ENCODE data around the gene EPHB3.

EPHB3 gene

GRCh38 chr3:184561913-184562877 lies 610 bp downstream of the EPHB3 start:
- H4K91ac ChIP-seq (ENCODE audit: low read depth, low read length, poor library complexity): no peak overlapping the region
- H3K4ac ChIP-seq (ENCODE audit: low read length): no peak overlapping the region
- peaks cover 35 to 42% of the 10 kb centered on the region in 2 donors for H3K4me1 ChIP-seq (ENCODE audit: control insufficient read depth in 2 of 2, insufficient read depth in 1 of 2, low read depth in 1 of 2, low read length in 2 of 2)
- H3K36me3 ChIP-seq (replicated peaks in 1 of 2; ENCODE audit: control insufficient read depth in 2 of 2, insufficient read depth in 2 of 2, low read length in 2 of 2): no peaks in the 10 kb centered on the region
- no peaks in the 10 kb centered on the region for H3K9me3 ChIP-seq (replicated peaks in 1 of 2; ENCODE audit: control insufficient read depth in 2 of 2, insufficient read depth in 1 of 2, low read depth in 1 of 2, low read length in 2 of 2)
- peaks cover 4% of the 10 kb centered on the region for H3K79me1 ChIP-seq (ENCODE audit: low read depth, low read length)
- WGBS, 2 donors (ENCODE audit: extremely low coverage in 2 of 2, insufficient read length in 2 of 2, insufficient replicate concordance in 1 of 2): no CpG with 5 or more reads among the region's 109 CpGs
- H2BK15ac ChIP-seq (ENCODE audit: low read length): no peak overlapping the region
- H3K9ac ChIP-seq (ENCODE audit: low read depth, low read length, poor library complexity): peak overlapping the region; percentile 80
- H4K8ac ChIP-seq (ENCODE audit: low read depth, low read length): no peak overlapping the region
- no peak overlapping the region for H2BK12ac ChIP-seq (ENCODE audit: low read length)
- H3K23ac ChIP-seq (ENCODE audit: low read depth, low read length, poor library complexity): peak overlapping the region; percentile 59
- peak overlapping the region; percentile 76 for H3K4me2 ChIP-seq (ENCODE audit: insufficient read depth, low read length, poor library complexity, severe bottlenecking)
- peak overlapping the region; percentile 72 for H2AFZ ChIP-seq (ENCODE audit: low read length)
- peak overlapping the region; percentile 48 for H2AK5ac ChIP-seq (ENCODE audit: low read depth, low read length)
- H2BK5ac ChIP-seq (ENCODE audit: low read length): no peak overlapping the region
- H3K18ac ChIP-seq (ENCODE audit: low read length): peak overlapping the region; percentile 86
- peak overlapping the region; percentile 64 to 80 for H3K4me3 ChIP-seq (ENCODE audit: low read length in 2 of 2)
- no peak overlapping the region for H2BK120ac ChIP-seq (ENCODE audit: low read depth, low read length)
- H3K27ac ChIP-seq (replicated peaks; ENCODE audit: low read length): no peak overlapping the region
- no peak overlapping the region for H3K14ac ChIP-seq (ENCODE audit: low read length)
- DNase-seq (ENCODE audit: low spot score): no peak
- H3K27me3 ChIP-seq (ENCODE audit: control insufficient read depth in 3 of 3, insufficient read depth in 3 of 3, low read depth in 1 of 3, low read length in 3 of 3): peaks cover 4 to 52% (median 36%) of the 10 kb centered on the region in 3 experiments

DNA sequence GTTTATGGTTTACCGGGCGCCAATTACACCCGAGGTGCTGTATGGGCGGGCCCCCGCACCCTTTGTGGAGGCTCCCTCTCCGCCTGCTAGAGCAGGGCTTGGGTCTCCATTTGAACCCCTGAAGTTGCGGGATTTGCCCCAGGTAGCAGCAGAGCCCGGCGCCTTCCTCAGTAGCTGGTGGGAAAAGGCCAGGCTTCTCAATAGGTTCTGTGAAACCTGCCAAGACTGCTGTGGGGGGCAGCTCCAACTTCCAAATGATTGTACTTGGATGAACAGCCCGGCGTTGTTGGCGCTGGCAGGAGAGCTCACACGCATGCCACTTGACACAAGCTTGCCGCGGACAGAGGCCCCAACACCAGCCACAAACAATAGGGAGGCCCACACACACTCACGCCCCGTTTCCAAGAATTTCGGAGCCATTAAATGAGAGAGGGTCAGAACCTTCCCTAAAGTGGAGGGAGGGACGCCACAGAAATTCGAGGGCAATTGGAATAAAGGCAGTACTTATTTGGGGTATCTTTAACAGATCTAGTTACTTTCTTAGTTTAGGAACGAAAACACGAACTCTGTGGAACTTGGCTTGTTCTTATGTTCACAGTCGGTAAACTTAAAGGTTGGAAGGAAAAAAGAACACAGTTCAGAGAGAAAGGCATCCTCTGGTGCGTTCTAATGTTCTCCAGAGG lies 1.4 kb downstream of the EPHB3 start:
- no peak overlapping the region for H4K8ac ChIP-seq (ENCODE audit: low read depth, low read length)
- H3K14ac ChIP-seq (ENCODE audit: low read length): no peak overlapping the region
- H3K4me1 ChIP-seq (ENCODE audit: control insufficient read depth in 2 of 2, insufficient read depth in 1 of 2, low read depth in 1 of 2, low read length in 2 of 2): peaks cover 43% of the 10 kb centered on the region in 2 donors
- peak overlapping the region; percentile 13 for H2AK5ac ChIP-seq (ENCODE audit: low read depth, low read length)
- peak overlapping the region; percentile 76 for H3K4me2 ChIP-seq (ENCODE audit: insufficient read depth, low read length, poor library complexity, severe bottlenecking)
- no peak for DNase-seq (ENCODE audit: low spot score)
- H3K9ac ChIP-seq (ENCODE audit: low read depth, low read length, poor library complexity): no peak overlapping the region
- H3K27ac ChIP-seq (replicated peaks; ENCODE audit: low read length): no peak overlapping the region
- H3K79me1 ChIP-seq (ENCODE audit: low read depth, low read length): peaks cover 4% of the 10 kb centered on the region
- peak overlapping the region; percentile 72 for H2AFZ ChIP-seq (ENCODE audit: low read length)
- H3K27me3 ChIP-seq (ENCODE audit: control insufficient read depth in 3 of 3, insufficient read depth in 3 of 3, low read depth in 1 of 3, low read length in 3 of 3): peaks cover 4 to 61% (median 28%) of the 10 kb centered on the region in 3 experiments
- no peak overlapping the region for H2BK12ac ChIP-seq (ENCODE audit: low read length)
- H3K18ac ChIP-seq (ENCODE audit: low read length): peak overlapping the region; percentile 78
- peak overlapping the region; percentile 64 to 80 for H3K4me3 ChIP-seq (ENCODE audit: low read length in 2 of 2)
- H3K4ac ChIP-seq (ENCODE audit: low read length): no peak overlapping the region
- no peak overlapping the region for H3K23ac ChIP-seq (ENCODE audit: low read depth, low read length, poor library complexity)
- H2BK120ac ChIP-seq (ENCODE audit: low read depth, low read length): no peak overlapping the region
- H2BK5ac ChIP-seq (ENCODE audit: low read length): no peak overlapping the region
- H3K36me3 ChIP-seq (replicated peaks in 1 of 2; ENCODE audit: control insufficient read depth in 2 of 2, insufficient read depth in 2 of 2, low read length in 2 of 2): no peaks in the 10 kb centered on the region
- no peak overlapping the region for H2BK15ac ChIP-seq (ENCODE audit: low read length)
- WGBS, 2 donors (ENCODE audit: extremely low coverage in 2 of 2, insufficient read length in 2 of 2, insufficient replicate concordance in 1 of 2): no CpG with 5 or more reads among the region's 24 CpGs
- no peaks in the 10 kb centered on the region for H3K9me3 ChIP-seq (replicated peaks in 1 of 2; ENCODE audit: control insufficient read depth in 2 of 2, insufficient read depth in 1 of 2, low read depth in 1 of 2, low read length in 2 of 2)
- H4K91ac ChIP-seq (ENCODE audit: low read depth, low read length, poor library complexity): no peak overlapping the region

DNA sequence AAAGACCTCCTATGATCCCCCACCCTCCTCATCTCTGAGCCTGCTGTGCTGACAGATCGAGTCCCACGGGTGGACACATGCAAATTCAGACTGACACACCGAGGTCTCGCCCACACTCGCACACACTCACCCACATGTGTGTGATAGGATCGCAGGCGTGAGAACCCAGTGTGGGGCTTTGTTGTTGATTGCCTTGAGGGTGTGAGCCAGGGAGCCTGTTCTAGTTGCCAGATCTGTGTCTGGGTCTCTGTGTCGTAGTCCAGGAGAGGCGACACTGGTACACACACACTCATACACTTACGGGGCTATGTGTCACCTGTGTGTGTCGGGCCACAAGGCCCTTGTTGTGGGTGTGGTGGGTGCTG lies 2.0 kb downstream of the EPHB3 start:
- Histone ChIP-seq H2BK15ac (ENCODE audit: low read length) (no peak overlapping the region), H2BK12ac (ENCODE audit: low read length) (no peak overlapping the region), H3K9me3 (replicated peaks in 1 of 2; ENCODE audit: control insufficient read depth in 2 of 2, insufficient read depth in 1 of 2, low read depth in 1 of 2, low read length in 2 of 2) (no peaks in the 10 kb centered on the region), H2AFZ (ENCODE audit: low read length) (no peak overlapping the region), H3K79me1 (ENCODE audit: low read depth, low read length) (peaks cover 4% of the 10 kb centered on the region), H2BK120ac (ENCODE audit: low read depth, low read length) (no peak overlapping the region), H2AK5ac (ENCODE audit: low read depth, low read length) (no peak overlapping the region), H3K36me3 (replicated peaks in 1 of 2; ENCODE audit: control insufficient read depth in 2 of 2, insufficient read depth in 2 of 2, low read length in 2 of 2) (no peaks in the 10 kb centered on the region), H3K23ac (ENCODE audit: low read depth, low read length, poor library complexity) (no peak overlapping the region), H3K18ac (ENCODE audit: low read length) (no peak overlapping the region), H3K4me3 (ENCODE audit: low read length in 2 of 2) (peak overlapping the region; percentile 31 to 64), H3K27me3 (ENCODE audit: control insufficient read depth in 3 of 3, insufficient read depth in 3 of 3, low read depth in 1 of 3, low read length in 3 of 3) (peaks cover 4 to 65% (median 23%) of the 10 kb centered on the region in 3 experiments), H3K4me2 (ENCODE audit: insufficient read depth, low read length, poor library complexity, severe bottlenecking) (peak overlapping the region; percentile 76), H3K27ac (replicated peaks; ENCODE audit: low read length) (no peak overlapping the region), H4K8ac (ENCODE audit: low read depth, low read length) (no peak overlapping the region), H2BK5ac (ENCODE audit: low read length) (no peak overlapping the region), H3K9ac (ENCODE audit: low read depth, low read length, poor library complexity) (no peak overlapping the region), H3K4me1 (ENCODE audit: control insufficient read depth in 2 of 2, insufficient read depth in 1 of 2, low read depth in 1 of 2, low read length in 2 of 2) (peaks cover 46 to 48% of the 10 kb centered on the region in 2 donors), H3K4ac (ENCODE audit: low read length) (no peak overlapping the region), H4K91ac (ENCODE audit: low read depth, low read length, poor library complexity) (no peak overlapping the region), H3K14ac (ENCODE audit: low read length) (no peak overlapping the region)
- no peak for DNase-seq (ENCODE audit: low spot score)
- no CpG with 5 or more reads among the region's 11 CpGs for WGBS, 2 donors (ENCODE audit: extremely low coverage in 2 of 2, insufficient read length in 2 of 2, insufficient replicate concordance in 1 of 2)
